ENCODE data around the gene PRKG1.
"Not testable (repeated sequence)": the region's sequence is repeated elsewhere in the genome, so short reads cannot be mapped to it uniquely, and the experiment has no call there.

Gene PRKG1

DNA sequence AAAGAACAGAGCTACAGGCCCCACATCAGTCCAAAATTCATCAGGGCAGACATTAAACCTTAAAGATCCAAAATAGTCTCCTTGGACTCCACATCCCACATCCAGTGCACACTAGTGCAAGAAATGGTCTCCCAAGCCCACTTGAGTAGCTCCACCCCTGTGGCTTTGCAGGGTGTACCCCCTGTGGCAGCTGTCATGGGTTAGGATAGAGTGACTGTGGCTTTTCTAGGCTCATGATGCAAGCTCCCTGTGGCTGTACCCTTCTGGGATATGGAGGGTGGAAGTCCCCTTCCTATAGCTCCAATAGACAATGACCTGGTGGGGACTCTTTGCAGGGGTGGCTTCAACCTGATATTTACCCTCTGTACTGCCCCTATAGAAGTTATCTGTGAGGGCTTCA lies 1111.0 kb downstream of the PRKG1 start:
- DNase-seq (ENCODE audit: low read depth) = no peak
- TF ChIP-seq, protein P1, sequence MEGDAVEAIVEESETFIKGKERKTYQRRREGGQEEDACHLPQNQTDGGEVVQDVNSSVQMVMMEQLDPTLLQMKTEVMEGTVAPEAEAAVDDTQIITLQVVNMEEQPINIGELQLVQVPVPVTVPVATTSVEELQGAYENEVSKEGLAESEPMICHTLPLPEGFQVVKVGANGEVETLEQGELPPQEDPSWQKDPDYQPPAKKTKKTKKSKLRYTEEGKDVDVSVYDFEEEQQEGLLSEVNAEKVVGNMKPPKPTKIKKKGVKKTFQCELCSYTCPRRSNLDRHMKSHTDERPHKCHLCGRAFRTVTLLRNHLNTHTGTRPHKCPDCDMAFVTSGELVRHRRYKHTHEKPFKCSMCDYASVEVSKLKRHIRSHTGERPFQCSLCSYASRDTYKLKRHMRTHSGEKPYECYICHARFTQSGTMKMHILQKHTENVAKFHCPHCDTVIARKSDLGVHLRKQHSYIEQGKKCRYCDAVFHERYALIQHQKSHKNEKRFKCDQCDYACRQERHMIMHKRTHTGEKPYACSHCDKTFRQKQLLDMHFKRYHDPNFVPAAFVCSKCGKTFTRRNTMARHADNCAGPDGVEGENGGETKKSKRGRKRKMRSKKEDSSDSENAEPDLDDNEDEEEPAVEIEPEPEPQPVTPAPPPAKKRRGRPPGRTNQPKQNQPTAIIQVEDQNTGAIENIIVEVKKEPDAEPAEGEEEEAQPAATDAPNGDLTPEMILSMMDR (conservative IDR thresholded peaks at IDR 0.05; ENCODE audit: low read length) = no peak
- no peak overlapping the region for H3K4me3 ChIP-seq (ENCODE audit: low read length)

DNA sequence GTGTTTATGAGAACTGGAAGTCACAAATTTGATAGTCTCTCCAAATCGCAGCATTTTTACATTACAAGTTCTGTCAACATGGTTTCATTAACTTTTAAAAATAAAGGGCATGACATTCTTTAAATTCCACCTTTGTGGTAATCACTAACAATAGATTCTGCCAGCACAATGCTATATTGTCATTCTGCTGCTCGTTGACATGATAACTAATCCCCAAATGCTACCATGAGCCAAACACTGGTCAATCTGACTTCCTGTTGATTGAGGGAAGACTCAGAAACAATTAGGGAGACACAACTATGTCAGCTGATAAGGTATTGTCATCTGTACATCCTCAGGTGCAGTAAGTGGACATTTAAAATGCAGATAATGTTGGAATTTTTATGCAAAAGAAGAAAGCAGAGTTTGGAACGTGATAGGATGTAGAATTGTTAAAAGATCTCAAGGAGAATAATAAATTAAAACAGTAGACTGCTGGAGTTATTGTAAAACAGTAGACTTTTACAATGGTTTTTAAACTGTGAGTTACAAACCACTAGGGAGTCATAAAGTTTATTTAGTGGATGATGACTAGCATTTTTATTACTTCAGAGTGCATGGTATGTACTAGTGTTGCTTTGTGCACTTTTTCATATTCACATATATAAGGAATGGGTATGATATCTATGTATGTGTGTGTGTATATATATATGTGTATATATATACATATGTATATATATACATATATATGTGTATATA lies 1113.4 kb downstream of the PRKG1 start:
- H3K4me3 ChIP-seq (ENCODE audit: low read length) = no peak overlapping the region
- TF ChIP-seq, protein P1 (conservative IDR thresholded peaks at IDR 0.05; ENCODE audit: low read length) = no peak
- DNase-seq (ENCODE audit: low read depth) = peak; percentile 14

DNA sequence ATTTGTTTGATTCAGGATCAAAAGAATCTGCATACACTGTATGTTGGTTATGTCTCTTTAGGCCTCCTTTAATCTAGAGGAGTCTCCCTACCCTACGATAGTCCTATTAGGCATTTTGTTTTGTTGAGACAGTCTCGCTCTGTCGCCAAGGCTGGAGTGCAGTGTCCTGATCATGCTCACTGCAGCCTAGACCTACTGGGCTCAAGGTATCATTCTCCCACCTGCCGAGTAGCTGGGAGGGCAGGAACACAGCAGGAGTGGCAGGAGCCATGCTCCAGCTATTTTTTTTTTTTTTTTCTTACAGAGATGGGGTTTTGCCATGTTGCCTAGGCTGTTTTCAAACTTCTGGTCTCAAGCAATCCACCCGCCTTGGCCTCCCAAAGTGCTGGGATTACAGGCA lies 1116.8 kb downstream of the PRKG1 start:
- DNase-seq (ENCODE audit: low read depth) = no peak
- TF ChIP-seq, protein P1 (conservative IDR thresholded peaks at IDR 0.05; ENCODE audit: low read length) = no peak
- no peak overlapping the region for H3K4me3 ChIP-seq (ENCODE audit: low read length)

DNA sequence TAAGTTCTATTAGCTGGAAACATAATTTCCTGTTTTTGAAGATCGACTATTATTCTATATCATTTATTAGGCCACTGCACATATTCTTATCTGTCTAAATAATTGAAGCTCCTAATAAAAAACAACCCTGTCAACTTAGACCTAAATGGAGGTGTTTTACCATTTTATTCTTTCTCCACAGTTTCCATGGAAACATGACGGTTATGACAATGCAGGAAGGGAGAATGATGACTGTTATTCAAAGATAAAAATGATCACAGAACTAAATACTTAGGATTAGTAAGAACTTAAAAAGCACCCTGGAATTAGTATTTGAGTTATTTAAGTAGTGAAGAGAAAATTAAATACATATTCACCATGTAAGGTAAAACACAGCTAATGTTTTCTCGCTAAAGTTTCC lies 1119.9 kb downstream of the PRKG1 start:
- no peak overlapping the region for H3K4me3 ChIP-seq (ENCODE audit: low read length)
- no peak for DNase-seq (ENCODE audit: low read depth)
- TF ChIP-seq, protein P1 (conservative IDR thresholded peaks at IDR 0.05; ENCODE audit: low read length) = no peak

DNA sequence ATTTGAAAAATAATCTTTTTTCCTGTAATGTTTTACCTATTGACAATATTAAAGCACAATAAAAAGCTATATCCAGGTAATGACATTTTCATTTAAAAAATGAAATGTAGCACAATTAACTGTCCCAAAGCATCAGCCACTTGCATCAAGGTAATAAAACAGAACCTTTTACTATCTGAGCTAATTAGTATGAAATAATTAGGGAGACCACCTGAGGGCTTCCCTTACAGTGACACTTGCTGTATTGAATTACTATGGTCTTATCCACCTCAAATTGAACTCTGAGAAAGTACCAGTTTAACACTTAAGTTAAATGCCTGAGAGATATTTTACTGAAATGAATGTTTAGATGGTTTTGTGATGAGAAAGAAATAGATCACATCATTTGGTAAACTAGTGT lies 1120.4 kb downstream of the PRKG1 start:
- TF ChIP-seq, protein P1 (conservative IDR thresholded peaks at IDR 0.05; ENCODE audit: low read length) = no peak
- H3K4me3 ChIP-seq (ENCODE audit: low read length) = no peak overlapping the region
- no peak for DNase-seq (ENCODE audit: low read depth)

DNA sequence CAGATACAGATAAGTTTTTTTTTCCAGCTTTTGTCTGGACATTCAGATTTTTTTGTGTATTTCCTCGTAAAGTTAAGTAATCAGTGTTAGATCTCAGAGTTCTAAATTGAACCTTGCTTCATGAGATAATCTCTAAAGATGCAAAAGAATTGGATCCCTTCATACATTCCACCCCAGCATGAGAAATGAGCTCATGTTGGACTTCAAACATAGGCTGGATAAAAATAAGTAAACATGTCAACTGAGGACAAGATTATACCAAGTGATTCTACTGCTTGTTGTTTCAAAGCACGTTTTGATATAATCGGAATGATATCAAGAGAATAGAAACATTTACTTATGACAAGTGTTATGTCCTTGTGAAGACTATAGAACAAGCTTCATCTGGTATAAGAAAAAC lies 1122.8 kb downstream of the PRKG1 start:
- TF ChIP-seq, protein P1 (conservative IDR thresholded peaks at IDR 0.05; ENCODE audit: low read length) = no peak
- DNase-seq (ENCODE audit: low read depth) = no peak
- H3K4me3 ChIP-seq (ENCODE audit: low read length) = no peak overlapping the region

DNA sequence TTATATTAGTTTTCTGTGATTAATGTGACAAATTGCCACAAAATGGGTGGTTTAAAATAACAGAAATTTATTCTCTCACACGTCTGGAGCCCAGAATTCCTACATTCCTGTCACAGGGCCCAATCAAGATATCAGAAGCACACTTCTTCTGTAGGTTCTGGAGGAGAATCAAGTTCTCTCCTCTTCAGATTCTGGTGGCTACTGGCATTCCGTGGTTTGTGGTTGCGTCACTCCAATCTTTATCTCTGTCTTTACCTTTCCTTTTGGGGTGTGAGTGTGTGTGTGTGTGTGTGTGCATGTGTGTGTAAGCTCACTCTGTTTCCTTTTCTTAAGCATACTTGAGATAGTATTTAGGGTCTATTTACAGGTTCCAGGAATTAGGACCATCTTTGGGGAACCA lies 1124.3 kb downstream of the PRKG1 start:
- TF ChIP-seq, protein P1 (conservative IDR thresholded peaks at IDR 0.05; ENCODE audit: low read length) = no peak
- DNase-seq (ENCODE audit: low read depth) = peak; percentile 6
- no peak overlapping the region for H3K4me3 ChIP-seq (ENCODE audit: low read length)

DNA sequence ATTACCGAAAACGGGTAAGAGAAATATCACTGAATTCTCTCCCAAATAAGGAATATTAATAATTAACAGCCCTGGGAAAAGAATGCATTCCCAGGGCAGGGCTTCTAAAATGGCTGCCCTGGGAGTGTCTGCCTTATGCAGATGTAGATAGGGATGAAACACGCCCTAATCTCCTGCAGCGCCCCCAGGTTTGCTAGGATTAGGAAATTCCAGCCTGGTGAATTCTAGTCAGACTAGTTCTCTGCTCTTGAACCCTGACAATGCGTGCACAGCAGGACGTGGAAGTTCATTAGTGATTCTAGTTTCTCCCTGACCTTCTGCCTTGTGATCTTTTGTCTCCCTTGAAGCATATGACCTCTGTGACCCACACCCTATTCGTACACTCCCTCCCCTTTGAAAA lies 1130.6 kb downstream of the PRKG1 start:
- H3K4me3 ChIP-seq (ENCODE audit: low read length); DNase-seq (ENCODE audit: low read depth): not testable (repeated sequence)

Data from AG10803 (cell line).